ENCODE results near the gene PLXDC1.
"Not testable (repeated sequence)": the region's sequence is repeated elsewhere in the genome, so short reads cannot be mapped to it uniquely, and the experiment has no call there.

Gene PLXDC1

GRCh38 chr17:39122991-39123390 is 28.4 kb downstream of the PLXDC1 start:
- no peak for DNase-seq

DNA sequence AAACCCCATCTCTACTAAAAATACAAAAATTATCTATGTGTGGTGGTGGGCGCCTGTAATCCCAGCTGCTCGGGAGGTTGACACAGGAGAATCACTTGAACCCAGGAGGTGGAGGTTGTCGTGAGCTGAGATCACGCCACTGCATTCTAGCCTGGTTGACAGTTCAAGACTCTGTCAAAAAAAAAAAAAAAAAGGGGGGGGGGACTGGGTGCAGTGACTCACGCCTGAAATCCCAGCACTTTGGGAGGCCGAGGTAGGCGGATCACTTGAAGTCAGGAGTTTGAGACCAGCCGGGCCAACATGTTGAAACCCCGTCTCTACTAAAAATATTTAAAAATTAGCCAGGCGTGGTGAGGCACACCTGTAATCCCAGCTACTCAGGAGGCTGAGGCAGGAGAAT is 29.5 kb downstream of the PLXDC1 start:
- DNase-seq: not testable (repeated sequence)

- no peak for DNase-seq
Measured at GRCh38 chr17:39118674-39119419, 32.6 kb downstream of the PLXDC1 start.

GRCh38 chr17:39116224-39116623 is 35.2 kb downstream of the PLXDC1 start:
- no peak for DNase-seq

- DNase-seq: no peak
Measured at GRCh38 chr17:39115135-39115534, 36.3 kb downstream of the PLXDC1 start.

- no peak for DNase-seq
Measured at GRCh38 chr17:39114723-39115122, 36.7 kb downstream of the PLXDC1 start.

- no peak for DNase-seq
Measured at GRCh38 chr17:39113871-39114270, 37.6 kb downstream of the PLXDC1 start.

GRCh38 chr17:39110435-39111136 is 40.9 kb downstream of the PLXDC1 start:
- peak; percentile 37 for DNase-seq

DNA sequence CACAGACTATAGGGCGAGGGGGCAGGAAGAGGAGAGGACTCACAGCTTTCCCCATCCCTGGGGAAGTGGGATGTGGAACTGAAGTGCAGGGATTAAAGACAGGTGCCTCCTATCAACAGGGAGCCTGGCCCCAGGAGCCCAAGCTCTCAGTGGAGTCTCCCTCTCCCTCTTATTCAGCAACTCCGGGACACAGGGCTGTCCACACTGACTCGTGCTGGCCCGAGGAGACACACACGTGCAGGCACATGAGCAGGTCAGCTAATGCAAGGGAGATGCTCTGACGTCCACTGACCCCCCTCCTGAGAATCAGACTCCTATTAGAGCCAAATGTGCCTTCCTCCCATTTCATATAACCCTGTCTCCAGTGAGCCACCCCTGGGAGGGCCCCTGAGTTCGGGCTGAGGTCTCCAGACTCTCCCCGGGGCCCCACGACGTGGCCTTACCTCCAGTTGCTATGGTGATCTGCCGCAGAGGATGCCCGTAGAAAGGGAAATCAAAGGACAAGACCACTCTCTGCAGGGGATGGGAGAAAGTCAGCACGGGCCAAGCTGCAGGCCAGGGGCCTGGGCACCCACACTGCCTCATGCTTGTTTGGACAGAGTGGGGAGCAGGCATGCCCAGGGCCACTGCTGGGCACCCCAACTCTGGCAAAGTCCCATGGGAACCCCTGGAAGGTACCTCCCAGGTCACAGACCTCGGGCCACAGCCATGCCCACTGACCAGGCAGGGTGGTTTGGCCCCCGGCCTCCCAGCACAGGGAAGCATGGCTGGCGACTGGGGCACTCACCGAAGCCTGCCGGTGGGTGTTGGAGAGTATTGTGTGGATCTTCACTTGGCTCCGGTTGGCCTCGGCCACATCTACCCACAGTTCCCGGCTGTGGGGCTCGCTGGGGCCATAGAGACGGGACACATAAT is 42.7 kb downstream of the PLXDC1 start:
- no peak for DNase-seq

- no peak for DNase-seq
Measured at GRCh38 chr17:39107973-39108372, 43.5 kb downstream of the PLXDC1 start.

GRCh38 chr17:39107155-39107554 is 44.3 kb downstream of the PLXDC1 start:
- no peak for DNase-seq

DNA sequence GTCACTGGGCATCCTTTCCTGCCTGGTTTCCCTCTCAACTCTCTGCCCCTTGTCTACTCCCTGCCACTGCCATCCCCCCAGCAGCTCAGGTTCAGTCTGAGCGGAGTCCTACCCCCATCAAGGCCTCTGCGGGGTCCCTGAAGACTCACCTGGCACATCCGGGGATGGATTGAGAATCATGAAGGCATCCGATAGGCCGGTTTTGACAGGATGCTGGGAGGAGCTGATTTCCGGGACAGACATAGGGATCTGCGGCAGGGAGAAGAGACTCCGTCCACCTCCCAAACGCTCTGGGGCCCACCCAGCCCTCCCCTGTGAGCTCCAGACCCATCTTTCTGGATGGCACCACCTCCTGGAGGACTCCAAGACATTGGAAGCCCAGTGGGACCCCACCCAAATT is 45.7 kb downstream of the PLXDC1 start:
- DNase-seq: no peak

DNA sequence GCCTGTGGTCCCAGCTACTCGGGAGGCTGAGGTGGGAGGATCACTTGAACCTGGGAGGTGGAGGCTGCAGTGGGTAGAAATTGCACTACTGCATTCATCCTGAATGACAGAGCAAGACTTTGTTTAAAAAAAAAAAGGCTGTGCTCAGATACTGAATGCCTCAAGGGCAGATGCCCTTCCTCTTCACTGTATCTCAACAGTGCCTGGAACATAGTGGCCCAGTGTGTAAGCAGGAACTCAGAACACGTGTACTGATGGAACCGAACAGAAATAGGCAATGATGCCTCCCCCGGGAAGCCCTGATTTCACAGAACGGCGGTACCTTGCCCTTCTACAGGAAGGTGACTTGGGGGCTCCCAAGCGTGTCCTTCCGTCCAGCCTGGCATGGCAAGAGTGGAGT is 46.8 kb downstream of the PLXDC1 start:
- DNase-seq: no peak

DNA sequence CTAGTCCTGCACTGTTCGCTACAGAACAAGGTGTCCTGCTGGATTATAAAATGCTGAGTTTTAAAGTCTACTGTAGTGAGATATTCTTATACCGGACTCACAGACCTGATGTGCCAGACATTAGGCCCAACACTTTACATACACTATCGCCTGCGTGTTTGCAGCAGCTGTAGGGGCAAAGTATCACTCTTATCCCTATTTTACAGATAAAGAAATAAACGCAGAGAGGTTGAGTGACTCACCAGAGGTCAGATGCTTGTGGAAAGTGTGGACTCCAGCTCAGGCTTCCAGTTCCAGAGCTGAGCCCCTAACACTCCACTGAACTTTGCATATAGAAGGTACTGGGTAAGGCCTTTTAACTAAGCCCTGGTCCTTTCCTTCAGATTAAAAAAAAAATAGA is 47.4 kb downstream of the PLXDC1 start:
- DNase-seq: no peak

GRCh38 chr17:39101091-39101490 is 50.3 kb downstream of the PLXDC1 start:
- no peak for DNase-seq

DNA sequence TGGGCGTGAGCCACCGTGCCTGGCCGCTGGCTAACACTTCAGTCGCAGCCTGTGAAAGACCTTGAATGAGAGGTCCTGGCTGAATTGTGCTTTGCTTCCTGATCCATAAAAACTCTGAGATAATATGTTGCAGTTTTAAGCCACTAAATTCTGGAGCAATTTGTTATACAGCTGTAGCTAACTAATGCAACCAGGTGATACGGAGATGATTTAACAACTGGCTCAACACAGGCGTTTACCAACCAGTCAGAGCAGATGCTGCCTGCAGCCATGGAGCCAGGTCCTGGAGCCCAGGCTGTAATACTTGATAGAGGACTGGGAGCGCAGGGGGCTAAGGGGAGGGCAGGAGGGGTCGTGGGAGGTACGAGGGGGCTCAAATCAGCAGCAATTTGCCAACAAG is 50.9 kb downstream of the PLXDC1 start:
- no peak for DNase-seq

DNA sequence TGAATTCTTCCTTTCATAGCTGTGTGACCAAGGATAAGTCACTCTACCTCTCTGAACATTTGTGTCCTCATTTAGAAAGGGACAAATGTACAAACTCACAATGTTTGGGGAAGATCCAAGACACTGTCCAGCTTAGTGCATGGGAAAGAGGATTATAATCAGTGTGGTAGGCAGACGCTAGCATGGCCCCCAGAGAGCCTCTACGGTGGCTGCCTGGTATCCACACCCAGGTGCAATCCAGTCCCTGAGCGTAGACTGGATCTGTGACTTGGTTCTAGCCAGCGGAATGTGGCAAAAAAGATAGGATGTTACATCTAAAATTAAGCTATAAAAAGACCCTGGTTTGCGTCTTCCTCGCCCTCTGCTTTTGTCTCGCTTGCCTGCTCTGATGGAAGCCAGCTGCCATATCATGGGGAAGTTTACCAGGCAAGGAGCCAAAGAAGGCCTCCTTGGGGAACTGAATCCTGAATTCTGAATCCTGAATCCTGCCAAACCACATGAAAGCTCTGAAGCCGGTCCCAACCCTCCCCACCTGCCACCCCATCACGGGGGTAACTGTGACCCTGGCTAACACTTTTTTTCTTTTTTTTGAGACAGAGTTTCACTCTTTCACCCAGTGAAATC is 51.7 kb downstream of the PLXDC1 start:
- peak; percentile 65 for DNase-seq

- DNase-seq: no peak
Measured at GRCh38 chr17:39098588-39098987, 52.8 kb downstream of the PLXDC1 start.

- no peak for DNase-seq
Measured at GRCh38 chr17:39097537-39097936, 53.9 kb downstream of the PLXDC1 start.

GRCh38 chr17:39097150-39097519 is 54.3 kb downstream of the PLXDC1 start:
- no peak for DNase-seq

- no peak for DNase-seq
Measured at GRCh38 chr17:39096508-39097149, 54.8 kb downstream of the PLXDC1 start.

DNA sequence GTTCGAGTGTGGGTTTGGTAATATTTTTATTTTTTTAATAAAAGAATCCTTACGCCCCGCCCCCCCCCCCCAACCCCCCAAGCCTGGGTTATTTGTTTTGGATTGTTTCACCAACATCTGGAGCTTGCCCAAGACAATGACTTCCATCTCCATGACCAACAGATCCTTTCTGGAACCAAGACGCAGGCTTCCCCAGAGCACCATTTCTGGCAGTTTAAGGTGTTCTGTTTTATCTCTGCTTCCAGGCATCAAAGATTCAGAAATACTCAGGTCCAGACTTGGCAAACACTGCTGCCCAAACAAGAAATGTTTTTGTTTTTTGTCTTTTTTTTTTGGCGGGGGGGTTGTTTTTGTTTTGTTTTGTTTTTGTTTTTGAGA is 56.1 kb downstream of the PLXDC1 start:
- DNase-seq: no peak
